IMR-90 (cell line): ENCODE data around the gene TP63. TPM values are rescaled to one million over a fixed set of nuclear protein-coding genes. Genes with fewer than 3 reads are reported as not detected.

Source experiments
- ATAC-seq: fragments of 200-7000 bp; cut with Tn5 transposase; 2 replicates; pipeline ENCODE4 v1.9.1; 2020; ENCODE audit warnings: low read depth, mild to moderate bottlenecking, moderate library complexity
- BruUV-seq: library from RNA; stranded (reverse); fragments of 400-500 nt; replicated peaks from 2 replicates; lab custom pipeline; 2021; lab: Mats Ljungman, UMichigan
- CTCF ChIA-PET: fragments of 300-600 bp; formaldehyde crosslinking; extraction: SDS; loops from one replicate; lab custom pipeline; 2021; ENCODE audit warnings: antibody characterized with exemption; lab: Yijun Ruan, JAX
- POLR2A ChIA-PET: fragments of 300-600 bp; sonication (Branson Sonifier 250); formaldehyde crosslinking; loops from one replicate; lab custom pipeline; 2022; ENCODE audit warnings: antibody characterized with exemption; ENCODE audit not compliant: unreplicated experiment; lab: Charles Lee
- DNase-seq: peaks from one replicate; pipeline ENCODE4 v3.0.0; 2013
- H2AFZ ChIP-seq: replicated peaks from 2 replicates; pipeline ENCODE3; 2013; ENCODE audit warnings: low read length, mild to moderate bottlenecking; ENCODE audit not compliant: poor library complexity
- H2AK5ac ChIP-seq: 2 replicates; pipeline ENCODE4 v1.6.1; 2013; ENCODE audit warnings: low read depth, low read length, inconsistent platforms
- H2AK9ac ChIP-seq: replicated peaks from 2 replicates; pipeline ENCODE3; 2013; ENCODE audit warnings: mild to moderate bottlenecking, low read depth, low read length, moderate library complexity; ENCODE audit not compliant: poor library complexity
- H2BK120ac ChIP-seq: 2 replicates; pipeline ENCODE4 v1.6.1; 2013; ENCODE audit warnings: low read depth, low read length, inconsistent platforms
- H2BK15ac ChIP-seq: 3 replicates; pipeline ENCODE4 v1.6.1; 2013; ENCODE audit warnings: low read depth, low read length, inconsistent platforms
- H2BK20ac ChIP-seq: 2 replicates; pipeline ENCODE4 v1.6.1; 2013; ENCODE audit warnings: low read depth, mild to moderate bottlenecking, inconsistent platforms, low read length, moderate library complexity
- H2BK5ac ChIP-seq: 2 replicates; pipeline ENCODE4 v1.6.1; 2013; ENCODE audit warnings: mild to moderate bottlenecking, low read depth, low read length, inconsistent platforms; ENCODE audit not compliant: poor library complexity, severe bottlenecking
- H3K14ac ChIP-seq: replicated peaks from 2 replicates; pipeline ENCODE4 v1.6.1; 2013; ENCODE audit warnings: low read depth, low read length, inconsistent platforms
- H3K18ac ChIP-seq: 2 replicates; pipeline ENCODE4 v1.6.1; 2013; ENCODE audit warnings: low read depth, low read length, control low read depth
- H3K23ac ChIP-seq: 2 replicates; pipeline ENCODE4 v1.6.1; 2013; ENCODE audit warnings: low read depth, low read length, inconsistent platforms
- H3K27ac ChIP-seq: 2 replicates; pipeline ENCODE4 v1.5.1; 2013; ENCODE audit warnings: mild to moderate bottlenecking, control low read depth, low read length; ENCODE audit not compliant: insufficient read depth
- H3K27me3 ChIP-seq: 2 replicates; pipeline ENCODE4 v1.6.1; 2013; ENCODE audit warnings: low read length; ENCODE audit not compliant: control insufficient read depth, insufficient read depth
- H3K36me3 ChIP-seq: 2 replicates; pipeline ENCODE4 v1.6.1; 2013; ENCODE audit warnings: low read length, mixed read lengths; ENCODE audit not compliant: control insufficient read depth, insufficient read depth
- H3K4ac ChIP-seq: 2 replicates; pipeline ENCODE4 v1.6.1; 2013; ENCODE audit warnings: low read depth, low read length, inconsistent platforms
- H3K4me1 ChIP-seq: 2 replicates; pipeline ENCODE4 v1.6.1; 2013; ENCODE audit warnings: low read length, mixed read lengths; ENCODE audit not compliant: control insufficient read depth, insufficient read depth
- H3K4me2 ChIP-seq: 2 replicates; pipeline ENCODE4 v1.6.1; 2013; ENCODE audit warnings: low read depth, mild to moderate bottlenecking, control low read depth, low read length, moderate library complexity
- H3K4me3 ChIP-seq: 2 replicates; pipeline ENCODE4 v1.5.1; 2013; ENCODE audit warnings: low read depth, mild to moderate bottlenecking, control low read depth, low read length, moderate library complexity; ENCODE audit not compliant: insufficient read depth
- H3K56ac ChIP-seq: 2 replicates; pipeline ENCODE4 v1.6.1; 2013; ENCODE audit warnings: low read length, inconsistent platforms; ENCODE audit not compliant: insufficient read depth; ENCODE audit errors: extremely low read depth
- H3K79me1 ChIP-seq, 2 experiments: 2 replicates each; pipeline ENCODE4 v1.6.1; 2013; ENCODE audit warnings: low read length in 2 of 2, inconsistent platforms in 1 of 2, low read depth in 1 of 2
- H3K9ac ChIP-seq: 2 replicates; pipeline ENCODE4 v1.6.1; 2013; ENCODE audit warnings: low read depth, low read length, control low read depth
- H3K9me1 ChIP-seq: 2 replicates; pipeline ENCODE4 v1.6.1; 2013; ENCODE audit warnings: low read length, inconsistent platforms; ENCODE audit not compliant: insufficient read depth
- H3K9me3 ChIP-seq: 2 replicates; pipeline ENCODE4 v1.6.1; 2013; ENCODE audit warnings: low read length; ENCODE audit not compliant: control insufficient read depth, insufficient read depth
- H4K20me1 ChIP-seq: 2 replicates; pipeline ENCODE4 v1.6.1; 2013; ENCODE audit warnings: low read length, inconsistent platforms; ENCODE audit not compliant: insufficient read depth
- H4K5ac ChIP-seq: 2 replicates; pipeline ENCODE4 v1.6.1; 2013; ENCODE audit warnings: mild to moderate bottlenecking, low read depth, low read length, control low read depth
- H4K8ac ChIP-seq, 2 experiments: 2 replicates each; pipeline ENCODE4 v1.6.1; 2013; ENCODE audit warnings: low read depth in 2 of 2, low read length in 2 of 2, control low read depth in 1 of 2, inconsistent platforms in 1 of 2
- H4K91ac ChIP-seq: 2 replicates; pipeline ENCODE4 v1.6.1; 2013; ENCODE audit warnings: low read depth, low read length, inconsistent platforms; ENCODE audit not compliant: insufficient read depth
- MAZ ChIP-seq: IDR thresholded peaks from 2 replicates; pipeline ENCODE4 v1.6.1; 2012; ENCODE audit warnings: low read depth, mild to moderate bottlenecking, low read length, improper control_type of control experiment, moderate library complexity, borderline replicate concordance
- RCOR1 ChIP-seq: IDR thresholded peaks from 2 replicates; pipeline ENCODE4 v1.6.1; 2012; ENCODE audit warnings: mild to moderate bottlenecking, low read length, improper control_type of control experiment; ENCODE audit not compliant: insufficient replicate concordance
- WGBS, 2 experiments: methylation state at CpG; one replicate each; pipeline versions ENCODE4 v1.1.5 to v1.1.7; 2013; ENCODE audit warnings: missing lambda C conversion rate in 2 of 2; ENCODE audit not compliant: insufficient read length in 1 of 2; ENCODE audit errors: extremely low coverage in 2 of 2; 5-methylcytosine and 5-hydroxymethylcytosine counted together
- dilution Hi-C: fragments of 300-500 bp; cut with HindIII; formaldehyde crosslinking; loops from one replicate; pipeline ENCODE4 v1.14.3; 2018; ENCODE audit warnings: low sequenced_read_pairs; ENCODE audit not compliant: unreplicated experiment
- in situ Hi-C: fragments of 300-500 bp; cut with MboI; formaldehyde crosslinking; loops from 3 replicates; pipeline ENCODE4 v1.14.3; 2019; ENCODE audit warnings: low sequenced_read_pairs, inconsistent platforms, mixed read lengths
- intact Hi-C: fragments of 100-400 bp; cut with micrococcal nuclease; formaldehyde crosslinking; loops from 2 replicates; pipeline ENCODE4 v1.10.0; 2022
- polyA plus RNA-seq, 3 experiments: library from polyadenylated mRNA; depleted of rRNA; stranded (reverse); fragments of >200 nt; gene quantifications; 2 replicates each; pipeline ENCODE4 v1.2.3, GENCODE V29; 2012; ENCODE audit warnings: low replicate concordance in 1 of 3
- total RNA-seq: library from RNA; depleted of rRNA; stranded (reverse); fragments of >200 nt; gene quantifications from 2 replicates; pipeline ENCODE4 v1.2.3, GENCODE V29; 2012

Gene TP63
- total and polyA plus RNA-seq, 2 of the 4 experiments (the other 2 are of a cell fraction) = not detected

DNA sequence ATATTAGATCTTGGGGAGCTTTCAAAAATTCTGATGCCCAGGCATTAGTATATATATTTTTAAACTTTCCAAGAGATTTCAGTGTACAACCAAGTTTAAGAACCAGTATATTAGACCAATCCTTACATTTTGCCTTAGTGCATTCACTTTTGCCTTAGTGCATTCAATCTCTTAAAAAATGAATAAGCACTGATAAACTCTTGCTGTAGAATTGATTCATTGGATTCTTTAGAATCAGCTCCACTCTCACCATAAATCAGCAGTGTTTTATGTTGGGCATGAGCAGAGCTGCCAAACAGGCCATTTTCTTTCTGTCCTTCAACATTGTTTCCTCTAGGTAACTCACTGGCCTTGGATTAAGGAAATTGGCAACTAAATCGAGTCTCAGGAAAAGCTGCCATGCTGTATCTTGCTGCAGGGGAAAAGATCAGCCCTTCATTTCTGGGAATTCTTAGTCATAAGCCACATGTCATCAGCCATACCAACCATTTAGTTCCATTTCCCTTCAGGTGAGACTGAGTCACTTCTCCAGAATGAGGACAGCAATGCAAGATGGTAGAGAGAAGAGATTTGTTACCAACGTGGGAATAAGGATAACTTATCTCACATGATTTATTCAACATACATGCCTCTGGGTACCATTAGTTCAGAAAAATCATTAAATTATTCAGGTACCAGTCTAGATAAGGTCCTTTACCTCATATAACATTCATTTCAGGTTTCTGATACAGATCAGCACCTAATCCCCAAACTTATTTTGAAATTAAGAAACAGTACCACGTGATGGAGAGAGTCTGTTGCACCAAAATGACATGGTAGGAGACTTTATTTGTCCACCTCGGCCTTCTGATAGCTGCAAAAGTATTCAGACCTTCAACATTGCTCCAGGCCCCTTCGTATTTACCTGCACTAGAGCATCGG, 297.0 kb downstream of the TP63 start (continued):
- no peak for TF ChIP-seq RCOR1

DNA sequence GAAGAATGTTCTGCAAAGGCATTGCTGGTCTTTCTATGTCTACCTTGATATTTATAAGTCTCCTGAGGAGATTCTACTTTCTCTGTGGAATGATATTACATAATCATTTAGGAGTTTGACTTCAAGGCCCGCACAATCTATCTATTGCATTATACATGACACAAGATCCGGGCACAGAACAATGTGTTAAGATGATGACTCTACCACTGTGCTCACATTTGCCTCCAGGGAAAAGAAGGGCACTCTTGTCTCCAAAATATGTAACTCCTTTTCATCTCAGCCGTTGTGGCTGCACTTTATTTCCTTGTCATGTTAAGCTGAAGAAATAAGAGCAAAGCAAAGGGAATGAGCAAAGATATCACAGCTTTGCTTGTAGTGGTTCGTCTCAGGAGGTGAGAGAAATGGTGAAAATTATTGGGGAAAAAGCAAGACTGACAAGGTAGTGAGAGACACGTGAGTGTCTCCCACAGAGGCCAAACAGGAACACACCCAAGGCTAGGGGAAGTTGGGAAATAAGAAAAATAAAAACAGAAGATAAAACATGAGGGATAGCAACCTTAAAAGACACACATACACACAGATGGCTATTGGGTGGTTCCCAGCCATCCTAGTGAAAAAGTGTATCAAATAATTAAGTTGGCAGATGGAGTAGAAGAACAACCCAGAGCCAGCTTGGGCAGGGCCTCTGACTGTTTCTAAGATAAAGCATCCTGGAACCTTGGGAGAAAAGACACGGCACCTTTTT, 305.2 kb downstream of the TP63 start:
- H3K4me1 ChIP-seq = peaks cover 2% of the 10 kb centered on the region; the same call in 1 of the 2 replicates
- H3K36me3 ChIP-seq = no peaks in the 10 kb centered on the region
- no peak overlapping the region for H2BK15ac ChIP-seq
- ATAC-seq (no peak), DNase-seq (no peak)
- no peak overlapping the region for H3K9ac ChIP-seq
- TF ChIP-seq RCOR1 = no peak
- no peak for TF ChIP-seq MAZ
- no peak overlapping the region for H3K4me2 ChIP-seq
- H3K23ac ChIP-seq = no peak overlapping the region
- intact Hi-C loops = no loop called here
- H3K4me3 ChIP-seq = no peak overlapping the region
- H2AK9ac ChIP-seq = no peak overlapping the region
- peaks cover 13% of the 10 kb centered on the region; the same call in 1 of the 2 replicates for H3K27me3 ChIP-seq
- no peak overlapping the region for H2AFZ ChIP-seq
- in situ Hi-C loops = no loop called here
- no peaks in the 10 kb centered on the region for H3K9me1 ChIP-seq
- no peak overlapping the region for H2BK5ac ChIP-seq
- no peak overlapping the region for H3K4ac ChIP-seq
- H2BK20ac ChIP-seq = no peak overlapping the region
- no peak overlapping the region for H4K5ac ChIP-seq
- WGBS, 2 experiments = no CpG with 5 or more reads among the region's 6 CpGs
- H3K14ac ChIP-seq = no peak overlapping the region
- H4K20me1 ChIP-seq = no peaks in the 10 kb centered on the region
- no peak overlapping the region for H3K18ac ChIP-seq
- H3K27ac ChIP-seq = no peak overlapping the region
- H4K8ac ChIP-seq = no peak overlapping the region
- BruUV-seq = no TSS peak
- no peaks in the 10 kb centered on the region for H3K9me3 ChIP-seq
- ChIA-PET CTCF (no interaction called here), POLR2A (no interaction called here)
- H4K91ac ChIP-seq = no peak overlapping the region
- H2AK5ac ChIP-seq = no peak overlapping the region
- dilution Hi-C loops = no loop called here
- no peak overlapping the region for H2BK120ac ChIP-seq
- no peak overlapping the region for H3K56ac ChIP-seq
- H3K79me1 ChIP-seq = no peaks in the 10 kb centered on the region
